Muscle of arm (tissue), 14 donors: Measurements from ENCODE around the gene TMEM201. TPM values are rescaled to one million over a fixed set of nuclear protein-coding genes. Genes with fewer than 3 reads are reported as not detected.
"Not testable (repeated sequence)": the region's sequence is repeated elsewhere in the genome, so short reads cannot be mapped to it uniquely, and the experiment has no call there.

Source experiments
- DNase-seq: peaks from one replicate; pipeline ENCODE4 v3.0.0-alpha.2; 2013
- long read RNA-seq, 11 donors: transcript quantifications; one replicate each; lab custom pipeline, GENCODE V29; 2026
- polyA plus RNA-seq, 12 donors: library from polyadenylated mRNA; unstranded; fragments of 120-200 nt; gene quantifications; one replicate each; pipeline ENCODE4 v1.2.1, GENCODE V29; 2013; ENCODE audit not compliant: insufficient read length in 12 of 12

TMEM201 gene
- 10 to 100 TPM in 11 of 12 donors, not detected in 1; 11.3 to 21.7 (median 15.1) TPM for polyA plus RNA-seq
- long read RNA-seq, donor 1 = 0 reads
- long read RNA-seq, donor 2, partial matches to known transcripts = 0 of 2 reads
- long read RNA-seq, donor 2, other reads (novel, unspliced or antisense) = 0 of 2 reads
- long read RNA-seq, donor 3 = 0 reads
- long read RNA-seq, donor 4, partial matches to known transcripts = 0 of 2 reads
- long read RNA-seq, donor 4, other reads (novel, unspliced or antisense) = 0 of 2 reads
- long read RNA-seq, donor 5, partial matches to known transcripts = 0 of 1 reads
- long read RNA-seq, donor 5, other reads (novel, unspliced or antisense) = 0 of 1 reads
- long read RNA-seq, donor 6, partial matches to known transcripts = 0 of 3 reads
- long read RNA-seq, donor 6, other reads (novel, unspliced or antisense) = 0 of 3 reads
- long read RNA-seq, donor 7 = 0 reads
- long read RNA-seq, donor 8, partial matches to known transcripts = 0 of 4 reads
- long read RNA-seq, donor 8, other reads (novel, unspliced or antisense) = 0 of 4 reads
- long read RNA-seq, donor 9 = 0 reads
- long read RNA-seq, donor 10, transcript TMEM201-201 (6 exons, 3,851 nt) = major isoform, 5 of 5 reads
- long read RNA-seq, donor 10, partial matches to known transcripts = 0 of 5 reads
- long read RNA-seq, donor 10, other reads (novel, unspliced or antisense) = 0 of 5 reads
- long read RNA-seq, donor 11, partial matches to known transcripts = 0 of 3 reads
- long read RNA-seq, donor 11, other reads (novel, unspliced or antisense) = 0 of 3 reads

- peak; percentile 94 for DNase-seq
Observed at GRCh38 chr1:9588551-9589143, at the start of gene TMEM201. Gene TMEM201, plus strand, starts transcription at chr1:9588911. Its CDS starts 20 bp downstream, at chr1:9588931.

- DNase-seq = peak; percentile 99
Observed at GRCh38 chr1:9539165-9539828, 49.4 kb upstream of the TMEM201 start, which contains the start of gene SLC25A33. Gene SLC25A33, plus strand, starts transcription at chr1:9539465. Its CDS starts 227 bp downstream, at chr1:9539692.

GRCh38 chr1:9539829-9540550 lies 48.7 kb upstream of the TMEM201 start:
- peak; percentile 48 for DNase-seq

- peak; percentile 47 for DNase-seq
Observed at GRCh38 chr1:9542430-9542829, 46.3 kb upstream of the TMEM201 start.

- DNase-seq = no peak
Observed at GRCh38 chr1:9544926-9545325, 43.8 kb upstream of the TMEM201 start.

GRCh38 chr1:9549955-9550546 lies 38.7 kb upstream of the TMEM201 start:
- no peak for DNase-seq

- DNase-seq = no peak
Observed at GRCh38 chr1:9551984-9552383, 36.7 kb upstream of the TMEM201 start.

GRCh38 chr1:9553736-9554144 lies 35.0 kb upstream of the TMEM201 start:
- DNase-seq = no peak

- no peak for DNase-seq
Observed at GRCh38 chr1:9555942-9556341, 32.8 kb upstream of the TMEM201 start.

GRCh38 chr1:9557624-9558023 lies 31.1 kb upstream of the TMEM201 start:
- DNase-seq = no peak

GRCh38 chr1:9558271-9558945 lies 30.3 kb upstream of the TMEM201 start:
- no peak for DNase-seq

GRCh38 chr1:9558946-9559545 lies 29.7 kb upstream of the TMEM201 start:
- no peak for DNase-seq

GRCh38 chr1:9559673-9560072 lies 29.0 kb upstream of the TMEM201 start:
- DNase-seq = no peak

- not testable (repeated sequence) for DNase-seq
Observed at GRCh38 chr1:9560090-9560489, 28.6 kb upstream of the TMEM201 start.

- peak; percentile 61 for DNase-seq
Observed at GRCh38 chr1:9561429-9561828, 27.3 kb upstream of the TMEM201 start.

GRCh38 chr1:9569267-9569666 lies 19.4 kb upstream of the TMEM201 start:
- DNase-seq = no peak

GRCh38 chr1:9570886-9571529 lies 17.7 kb upstream of the TMEM201 start:
- DNase-seq = not testable (repeated sequence)

- no peak for DNase-seq
Observed at GRCh38 chr1:9573723-9574122, 15.0 kb upstream of the TMEM201 start.

- no peak for DNase-seq
Observed at GRCh38 chr1:9575486-9575885, 13.2 kb upstream of the TMEM201 start.
